ENCODE data around the gene HSPBP1.

HSPBP1 gene

DNA sequence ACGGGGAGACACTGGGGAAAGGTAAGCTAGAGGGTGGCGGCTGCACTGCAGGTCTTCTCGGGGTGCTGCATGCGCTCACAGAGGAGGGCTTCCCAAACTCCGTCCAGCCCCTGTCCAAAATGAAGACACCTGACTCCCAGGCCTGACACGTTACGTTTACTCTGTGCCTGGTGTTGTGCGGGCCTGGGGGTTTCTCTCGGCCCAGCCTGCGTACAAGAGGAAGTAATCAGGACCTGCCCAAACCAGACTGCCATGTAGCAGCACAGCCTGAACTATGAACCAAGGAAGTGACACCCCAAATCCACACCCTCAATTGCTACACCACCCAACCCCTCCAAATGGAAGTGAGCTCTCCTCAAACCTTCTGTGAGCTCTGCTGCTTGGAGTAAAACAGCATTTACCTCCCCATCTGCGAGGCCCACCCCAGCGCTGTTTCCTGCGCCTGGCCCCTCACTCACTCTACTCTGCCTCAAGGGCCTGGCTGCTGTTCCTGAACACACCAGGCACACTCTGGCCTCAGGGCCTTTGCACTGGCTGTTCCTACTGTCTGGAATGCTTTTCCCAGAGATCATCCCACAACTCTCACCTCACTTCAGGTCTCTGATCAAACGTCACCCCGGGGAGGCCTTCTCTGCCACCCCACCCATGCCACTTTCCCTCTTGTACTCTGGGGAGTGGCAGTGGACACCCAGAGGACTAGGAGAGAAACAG lies 3.0 kb downstream of the HSPBP1 start:
- DNase-seq (ENCODE audit: extremely low read depth in 1 of 2, low read depth in 1 of 2), result no peak

DNA sequence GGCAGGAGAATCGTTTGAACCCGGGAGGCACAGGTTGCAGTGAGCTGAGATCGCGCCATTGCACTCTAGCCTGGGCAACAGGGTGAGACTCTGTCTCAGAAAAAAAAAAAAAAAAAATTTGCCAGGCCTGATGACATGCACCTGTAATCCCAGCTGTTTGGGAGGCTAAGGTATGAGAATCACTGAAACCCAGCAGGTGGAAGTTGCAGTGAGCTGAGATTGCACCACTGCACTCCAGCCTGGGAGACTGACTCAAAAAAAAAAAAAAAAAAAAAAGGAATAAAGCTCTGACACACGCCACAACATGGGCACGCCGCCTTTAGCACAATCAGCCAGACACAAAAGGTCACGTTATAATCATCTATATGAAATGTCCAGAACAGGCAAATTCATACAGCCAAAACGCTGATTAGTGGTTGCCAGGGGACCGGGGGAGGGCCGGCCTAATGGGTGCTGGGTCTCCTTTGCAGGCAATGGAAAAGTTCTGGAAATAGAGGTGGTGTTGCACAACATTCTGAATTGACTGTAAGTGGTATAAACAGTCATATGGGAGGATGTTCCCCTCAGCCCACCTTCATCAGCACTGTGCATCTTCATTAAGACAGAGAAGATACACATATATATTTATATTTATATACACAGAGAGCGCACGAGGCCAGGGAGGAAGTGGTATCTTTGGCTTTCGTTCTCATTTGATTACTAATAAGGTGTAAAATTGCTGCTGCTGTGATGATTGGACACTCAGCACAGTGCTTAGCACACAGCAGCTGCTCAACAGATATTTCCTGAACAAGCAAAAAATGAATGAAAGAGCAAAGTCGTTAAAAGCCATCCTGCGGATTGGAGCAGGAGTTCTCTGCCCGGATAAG lies 3.8 kb downstream of the HSPBP1 start:
- DNase-seq (ENCODE audit: extremely low read depth in 1 of 2, low read depth in 1 of 2), result no peak

DNA sequence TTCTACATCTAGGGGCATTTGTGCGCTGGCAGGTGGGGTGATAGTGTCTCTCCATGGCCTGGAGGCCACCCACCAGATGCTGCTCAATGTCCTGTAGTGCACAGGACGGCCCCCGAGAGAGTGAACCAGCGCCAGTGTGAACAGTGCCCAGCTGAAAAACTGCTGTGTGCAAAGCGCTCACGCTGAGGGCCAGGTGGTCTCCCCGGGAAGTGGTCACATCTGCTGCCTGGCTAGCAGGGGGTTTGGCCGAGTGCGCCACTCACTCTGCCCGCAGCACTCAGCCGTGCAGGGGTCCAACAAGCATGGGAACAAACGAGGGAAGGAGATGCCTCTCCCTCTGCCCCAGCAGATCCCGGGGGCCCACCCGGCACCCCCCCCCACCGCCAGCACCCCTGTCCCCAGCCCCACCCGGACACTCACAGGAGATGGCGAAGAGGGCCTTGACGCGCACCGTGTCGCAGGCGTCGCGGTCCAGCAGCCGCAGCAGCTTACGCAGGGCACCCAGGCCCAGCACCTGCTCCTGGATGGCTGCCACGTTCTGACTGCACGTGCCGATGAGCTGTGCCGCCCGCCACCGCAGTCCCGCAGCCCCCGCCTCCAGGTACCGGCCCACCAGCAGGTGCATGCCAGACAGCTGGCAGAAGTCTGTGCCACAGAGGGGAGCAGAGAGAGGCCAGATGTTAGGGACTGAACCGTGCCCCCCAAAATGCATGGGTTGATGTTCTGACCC lies 5.8 kb downstream of the HSPBP1 start:
- DNase-seq (ENCODE audit: extremely low read depth in 1 of 2, low read depth in 1 of 2), result no peak

DNA sequence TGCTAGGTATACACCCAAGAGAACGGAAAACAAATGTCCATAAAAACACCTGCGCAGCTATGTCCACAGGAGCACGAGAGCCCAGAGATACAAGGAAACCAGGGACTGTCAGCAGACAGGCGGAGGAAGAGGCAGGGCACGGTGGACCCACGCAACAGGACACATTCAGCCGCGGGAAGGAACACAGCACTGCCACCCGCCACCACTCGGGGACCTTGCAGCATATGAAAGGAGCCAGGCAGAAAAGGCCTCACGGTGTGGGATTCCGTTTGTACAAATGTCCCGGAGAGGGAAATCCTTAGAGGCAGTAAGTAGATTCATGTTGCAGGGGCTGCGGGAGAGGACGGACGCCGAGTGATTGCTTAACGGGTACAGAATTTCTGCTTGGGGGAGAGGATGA lies 7.8 kb downstream of the HSPBP1 start:
- DNase-seq (ENCODE audit: extremely low read depth in 1 of 2, low read depth in 1 of 2), result no peak

DNA sequence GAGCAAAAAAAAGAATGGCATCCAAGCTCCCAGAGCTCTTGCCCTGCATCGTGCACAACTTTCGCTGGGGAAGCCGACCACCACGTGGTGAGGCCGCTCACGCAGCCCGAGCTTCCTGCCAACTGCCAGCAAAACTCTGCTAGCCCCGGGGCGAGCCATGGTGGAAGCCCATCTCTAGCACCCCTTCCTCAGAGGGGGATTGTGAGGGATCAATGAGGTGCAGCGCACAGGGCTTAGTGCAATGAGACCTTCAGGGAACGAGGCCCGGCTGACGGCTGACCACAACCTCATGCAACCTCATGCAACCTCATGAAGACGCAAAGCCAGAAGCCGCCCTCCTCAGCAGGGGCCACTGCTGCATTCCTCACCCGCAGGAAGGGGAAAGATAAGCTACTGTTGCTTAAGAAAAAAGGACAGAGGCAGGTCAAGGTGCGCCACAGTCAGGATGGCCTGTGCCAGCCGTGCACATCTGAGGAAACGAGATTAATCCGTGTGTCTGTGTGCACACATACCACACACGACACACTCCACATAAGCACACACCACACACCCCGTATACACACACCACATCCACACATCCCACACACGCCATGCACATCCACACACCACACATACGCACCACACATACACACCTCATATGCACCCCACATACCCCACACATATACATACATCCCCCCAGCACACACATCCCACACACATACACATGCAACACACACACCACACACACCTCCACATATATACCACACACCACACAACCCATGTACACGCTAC lies 9.6 kb downstream of the HSPBP1 start:
- no peak for DNase-seq (ENCODE audit: extremely low read depth in 1 of 2, low read depth in 1 of 2)

DNA sequence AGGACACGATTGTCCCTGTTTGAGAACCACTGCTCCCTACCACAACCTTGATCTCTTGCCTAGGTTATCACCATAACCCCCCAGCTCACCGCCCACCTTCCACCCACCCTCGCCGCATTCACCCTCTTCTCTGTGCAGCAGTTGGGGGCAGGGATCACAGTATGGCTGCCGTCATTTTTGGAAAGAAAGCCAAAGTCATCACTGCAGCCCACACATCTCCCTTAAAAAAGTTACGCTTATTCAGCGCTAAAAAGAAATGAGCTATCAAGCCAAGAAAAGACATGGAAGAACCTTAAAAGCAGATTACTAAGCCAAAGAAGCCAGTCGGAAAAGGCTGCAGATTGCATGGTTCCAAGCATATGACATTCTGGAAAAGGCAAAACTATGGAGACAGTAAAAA lies 10.6 kb downstream of the HSPBP1 start:
- DNase-seq (ENCODE audit: extremely low read depth in 1 of 2, low read depth in 1 of 2), result no peak

DNA sequence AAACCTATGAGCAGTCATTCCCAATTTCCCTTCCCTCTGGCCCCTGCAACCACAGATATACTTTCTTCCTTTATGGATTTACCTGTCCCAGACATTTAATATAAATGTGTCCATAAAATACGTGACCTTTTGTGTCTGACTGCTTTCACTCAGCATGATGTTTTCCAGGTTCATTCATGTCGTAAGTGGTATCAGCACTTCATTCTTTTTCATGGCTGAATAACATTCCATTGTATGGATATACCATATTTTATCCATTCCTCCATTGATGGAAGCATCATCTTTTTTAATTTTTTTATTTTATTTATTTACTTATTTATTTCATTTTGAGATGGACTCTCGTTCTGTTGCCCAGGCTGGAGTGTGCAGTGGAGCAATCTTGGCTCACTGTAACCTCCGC lies 13.1 kb downstream of the HSPBP1 start:
- DNase-seq (ENCODE audit: extremely low read depth in 1 of 2, low read depth in 1 of 2), result no peak

DNA sequence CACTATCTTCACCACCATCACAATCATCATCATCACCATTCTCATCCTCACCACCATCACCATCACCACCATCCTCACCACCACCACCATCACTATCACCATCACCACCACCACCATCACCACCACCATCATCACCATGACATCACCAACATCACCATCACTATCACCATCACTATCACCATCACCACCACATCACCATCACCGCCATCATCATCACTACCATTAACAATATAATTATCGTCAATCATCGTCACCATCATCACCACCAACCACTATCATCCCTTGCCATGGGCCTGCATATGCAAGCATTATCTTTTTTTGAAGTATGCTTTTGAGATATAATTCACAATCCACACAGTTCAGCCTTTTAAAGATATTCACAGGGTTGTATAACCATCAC lies 13.5 kb downstream of the HSPBP1 start:
- DNase-seq (ENCODE audit: extremely low read depth in 1 of 2, low read depth in 1 of 2), result no peak

DNA sequence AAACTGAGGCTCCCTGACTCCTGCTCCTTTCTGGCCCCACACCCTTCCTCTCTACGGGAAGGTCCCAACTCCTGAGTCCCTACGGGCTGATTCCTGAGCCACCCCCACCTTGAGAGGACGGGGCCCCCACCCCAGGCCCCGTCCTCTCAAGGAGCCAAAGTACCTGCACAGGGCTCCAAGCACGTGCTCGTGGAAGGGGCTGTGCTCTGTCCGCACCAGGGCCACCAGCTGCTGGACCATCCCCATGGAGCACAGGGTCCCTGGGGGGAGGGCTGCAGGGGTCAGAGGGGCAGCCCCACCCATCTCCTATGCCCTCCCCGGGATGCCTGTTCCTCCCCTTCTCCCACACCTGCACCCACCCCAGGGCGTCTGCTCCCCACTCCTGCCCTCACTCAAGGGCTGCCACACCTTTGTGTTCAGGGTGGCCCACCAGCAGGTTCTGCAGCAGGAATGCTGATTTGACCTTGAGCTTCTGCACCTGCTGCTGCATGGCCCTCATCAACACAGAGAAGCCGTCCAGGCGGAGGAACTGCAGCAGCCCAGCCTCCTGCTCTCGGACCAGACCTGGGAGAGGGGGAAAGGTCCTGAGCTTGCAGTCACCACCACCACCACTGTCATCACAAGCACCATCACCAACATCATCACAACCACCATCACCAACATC lies 14.1 kb downstream of the HSPBP1 start:
- DNase-seq (ENCODE audit: extremely low read depth in 1 of 2, low read depth in 1 of 2), result no peak

DNA sequence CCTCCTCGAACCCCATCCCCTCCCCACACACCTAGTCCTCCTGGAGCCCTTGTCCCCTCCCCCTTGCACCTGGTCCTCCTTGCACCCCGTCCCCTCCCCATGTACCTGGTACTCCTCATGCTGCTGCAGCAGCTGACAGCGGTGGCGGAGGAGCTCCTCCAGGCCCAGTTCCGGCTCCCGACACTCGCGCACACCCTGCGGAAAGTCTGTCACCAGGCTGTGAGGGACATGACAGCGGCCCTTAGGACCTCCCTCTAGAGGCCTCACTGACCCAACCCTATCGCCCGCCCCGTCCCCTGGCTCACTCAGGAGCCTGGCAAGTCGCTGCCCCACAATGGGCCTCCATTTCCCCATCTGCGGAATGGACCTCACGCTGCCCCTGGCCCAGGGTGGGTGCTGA lies 14.7 kb downstream of the HSPBP1 start:
- DNase-seq (ENCODE audit: extremely low read depth in 1 of 2, low read depth in 1 of 2), result no peak

DNA sequence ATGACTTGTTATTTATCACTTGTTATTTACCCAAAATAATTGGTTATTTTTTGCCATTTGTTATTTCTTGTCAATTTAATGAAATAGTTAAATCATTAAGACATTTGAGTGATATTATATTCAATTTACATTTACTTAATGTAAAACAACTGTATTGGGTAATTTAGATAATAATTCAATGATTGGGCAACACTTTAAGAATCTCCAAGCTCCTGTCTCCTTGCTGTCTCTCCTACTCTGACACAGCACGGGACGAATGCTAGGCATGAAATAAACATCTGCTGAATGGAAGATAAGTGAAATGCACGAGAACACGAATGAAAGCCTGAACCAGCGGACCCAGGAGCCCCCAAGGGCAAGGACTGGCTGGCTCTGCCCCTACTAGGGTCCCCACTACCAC lies 15.4 kb downstream of the HSPBP1 start:
- DNase-seq (ENCODE audit: extremely low read depth in 1 of 2, low read depth in 1 of 2), result no peak

DNA sequence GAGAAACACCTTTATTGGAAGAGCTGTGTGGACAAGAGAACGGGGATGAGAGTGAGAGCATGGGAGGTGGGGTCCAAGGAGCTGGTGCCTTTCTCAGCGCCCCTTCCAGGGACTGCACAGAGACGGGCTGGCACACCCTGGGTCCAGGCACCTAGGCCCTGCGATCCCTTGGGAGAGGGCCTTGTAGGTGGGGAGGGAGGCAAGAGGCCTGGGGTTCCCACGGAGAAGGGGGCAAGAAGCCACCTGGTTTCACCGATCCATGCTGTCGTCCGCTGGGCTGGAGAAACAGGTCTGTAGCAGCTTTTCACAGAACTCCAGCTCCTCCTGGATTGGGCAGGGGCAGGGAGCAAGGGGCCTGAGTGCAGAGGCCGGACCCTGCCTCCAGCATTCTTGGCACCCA lies 17.6 kb downstream of the HSPBP1 start:
- DNase-seq (ENCODE audit: extremely low read depth in 1 of 2, low read depth in 1 of 2), result no peak

DNA sequence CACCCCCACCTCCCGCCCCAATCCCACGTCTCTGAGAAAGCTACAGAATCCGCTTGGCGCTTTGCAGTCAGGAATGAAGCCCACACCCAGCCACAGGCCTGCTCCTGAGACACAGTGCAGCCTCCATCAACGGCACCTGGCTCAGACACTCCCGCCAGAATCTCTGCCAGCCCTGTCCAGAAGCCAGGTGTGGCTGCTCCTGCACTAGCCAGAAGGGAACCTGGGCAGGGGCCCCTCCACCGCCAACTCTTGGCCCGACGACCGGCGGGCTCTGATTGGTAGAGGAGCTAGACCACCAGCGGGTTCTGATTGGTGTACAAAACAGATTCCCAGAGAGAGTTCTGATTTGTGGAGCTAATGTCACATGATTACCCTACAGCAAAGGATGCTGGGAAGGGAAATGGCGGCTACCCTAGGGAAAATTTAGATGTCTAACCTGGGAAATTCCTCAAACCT lies 18.2 kb downstream of the HSPBP1 start:
- DNase-seq (ENCODE audit: extremely low read depth in 1 of 2, low read depth in 1 of 2), result no peak

DNA sequence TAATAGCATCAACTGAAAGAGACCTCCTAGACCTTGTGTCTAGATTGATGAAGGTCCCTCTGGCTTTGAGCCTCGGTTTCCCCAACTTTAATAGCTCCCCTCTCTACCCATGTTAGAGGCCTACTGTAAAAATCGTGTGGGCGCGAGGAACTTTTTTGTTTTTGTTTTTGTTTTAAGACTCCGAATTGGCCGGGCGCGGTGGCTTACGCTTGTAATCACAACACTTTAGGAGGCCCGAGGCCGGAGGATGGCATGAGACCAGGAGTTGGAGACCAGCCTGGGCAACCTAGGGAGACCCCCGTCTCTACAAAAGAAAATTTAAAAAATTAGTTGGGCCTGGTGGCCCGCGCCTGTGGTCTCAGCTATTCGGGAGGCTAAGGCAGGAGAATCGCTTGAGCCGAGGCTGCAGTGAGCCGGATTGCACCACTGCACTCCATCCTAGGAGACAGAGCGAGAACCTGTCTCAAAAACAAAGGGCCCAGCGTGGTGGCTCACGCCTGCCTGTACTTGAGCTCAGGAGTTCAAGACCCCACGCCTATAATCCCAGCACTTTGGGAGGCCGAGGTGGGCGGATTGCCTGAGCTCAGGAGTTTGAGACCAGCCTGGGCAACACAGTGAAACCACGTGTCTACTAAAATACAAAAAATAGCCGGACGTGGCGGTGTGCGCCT lies 20.2 kb downstream of the HSPBP1 start:
- no peak for DNase-seq (ENCODE audit: extremely low read depth in 1 of 2, low read depth in 1 of 2)

DNA sequence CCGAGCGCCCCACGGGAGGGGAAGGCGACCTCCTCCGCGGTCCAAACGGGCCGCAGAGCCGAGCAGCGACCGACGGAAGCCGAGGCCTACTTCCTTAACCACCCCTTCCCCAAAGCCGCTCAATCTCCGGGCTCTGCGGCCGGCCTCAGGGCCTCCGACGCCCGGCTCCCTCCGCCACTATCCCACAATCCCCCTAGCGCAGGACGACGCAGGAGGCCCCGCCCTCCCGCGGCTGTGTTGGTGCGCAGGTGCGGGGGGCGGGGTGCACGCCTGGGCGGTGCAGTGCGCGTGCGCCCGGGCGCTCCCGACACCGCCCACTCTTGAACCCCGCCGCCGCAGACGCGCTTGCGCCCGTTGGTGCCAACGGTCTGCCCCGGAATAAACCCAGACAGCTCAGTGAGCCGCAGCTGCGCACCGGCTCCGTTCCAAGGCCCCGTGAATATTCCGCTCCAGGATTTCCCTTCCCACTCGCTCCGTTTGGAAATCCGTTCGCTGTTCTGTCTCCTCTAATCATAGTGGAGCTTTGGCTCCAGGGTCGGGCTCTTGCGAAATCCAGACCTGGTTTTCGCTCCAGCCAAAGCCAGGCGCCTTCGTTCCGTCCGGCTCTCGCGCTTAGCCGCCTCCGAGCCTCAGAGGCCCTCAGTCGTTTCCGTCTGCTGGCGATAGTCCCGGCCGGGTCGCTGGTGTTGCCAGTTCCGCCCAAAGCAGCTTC lies 20.9 kb downstream of the HSPBP1 start, which contains the start of gene PPP6R1:
TSS of gene PPP6R1 (minus strand) at position 190 of the 712 bp plus-strand sequence. CDS start 11,914 bp downstream, outside the sequence.
- DNase-seq (ENCODE audit: extremely low read depth in 1 of 2, low read depth in 1 of 2), result peak; percentile 79 to 89

DNA sequence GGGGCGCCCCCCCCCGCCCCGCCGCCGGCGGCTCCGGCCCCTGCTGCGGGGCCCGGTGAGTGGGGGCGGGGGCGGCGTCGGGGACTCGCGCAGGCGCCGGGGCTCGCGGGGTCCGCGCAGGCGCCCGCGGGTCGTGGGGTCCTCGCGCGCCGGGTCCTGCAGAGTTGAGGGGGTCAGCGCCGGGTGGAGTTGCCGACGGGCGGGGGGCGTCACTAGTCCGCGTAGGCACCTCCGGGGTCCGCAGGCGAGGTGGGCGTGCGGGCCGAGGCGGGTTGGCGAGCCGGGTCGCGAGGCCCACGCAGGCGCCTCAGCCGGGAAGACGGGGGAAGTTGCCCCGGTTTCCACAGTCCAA lies 21.5 kb downstream of the HSPBP1 start:
- DNase-seq (ENCODE audit: extremely low read depth in 1 of 2, low read depth in 1 of 2), result peak in 1 of 2 donors; percentile 33

DNA sequence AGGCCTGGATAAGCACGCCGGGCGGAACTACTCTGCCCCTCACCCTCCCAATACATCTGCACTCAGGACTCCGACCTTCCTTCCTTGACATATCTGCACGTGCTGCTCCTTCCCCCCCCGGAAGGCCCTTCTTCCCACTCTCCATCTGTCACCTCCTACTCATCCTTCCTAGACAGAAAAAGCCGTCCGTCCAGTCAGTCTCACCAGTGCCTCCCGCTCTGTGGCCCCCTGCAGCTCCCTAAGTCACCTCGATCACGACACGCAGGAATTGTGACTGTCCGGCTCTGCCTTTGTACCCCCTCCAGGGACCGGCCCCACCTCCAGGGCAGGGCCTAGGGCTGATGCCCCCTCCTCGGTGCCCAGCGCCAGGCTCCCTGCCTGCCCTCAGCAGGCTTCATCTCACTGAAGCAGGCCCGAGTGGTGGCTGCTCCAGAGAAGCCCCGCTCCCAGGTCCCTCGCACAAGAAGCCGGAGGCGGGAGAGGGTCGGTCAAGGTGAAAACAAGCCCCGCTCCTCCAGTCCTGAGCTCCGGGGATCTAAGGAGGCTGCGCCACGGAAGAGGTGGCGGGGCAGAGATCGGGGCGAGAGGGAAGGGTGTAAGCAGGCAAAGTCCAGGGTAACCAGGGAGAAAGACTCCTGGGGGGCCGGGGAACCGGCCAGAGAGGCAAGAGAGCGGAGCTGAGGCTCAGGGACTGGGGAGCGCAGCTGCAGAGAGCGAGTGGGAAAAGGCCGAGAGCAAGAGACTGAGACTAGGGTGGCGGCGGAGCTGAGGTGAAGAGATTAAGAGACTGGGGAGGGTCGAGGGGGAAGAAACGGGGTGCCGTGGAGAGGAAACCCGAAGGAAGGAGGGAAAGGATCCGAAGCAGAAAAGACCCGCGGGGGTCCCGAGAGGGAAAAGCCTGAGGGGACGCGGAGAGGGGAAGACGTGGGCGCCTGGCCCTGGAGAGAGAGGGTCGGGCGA lies 22.2 kb downstream of the HSPBP1 start:
- DNase-seq (ENCODE audit: extremely low read depth in 1 of 2, low read depth in 1 of 2), result no peak
